WTC11 (cell line): ENCODE data around the gene CELA2A. TPM values are rescaled to one million over a fixed set of nuclear protein-coding genes. Genes with fewer than 3 reads are reported as not detected.

Experiments used
- ATAC-seq: fragments of 200-7000 bp; cut with Tn5 transposase; 2 replicates; pipeline ENCODE4 v1.10.0; 2021; ENCODE audit warnings: mild to moderate bottlenecking, moderate library complexity
- CTCF ChIA-PET: fragments of 300-600 bp; sonication (Branson Sonifier 250); formaldehyde crosslinking; loops from one replicate; lab custom pipeline; 2021; ENCODE audit warnings: antibody characterized with exemption; lab: Charles Lee
- POLR2A ChIA-PET: fragments of 350-600 bp; sonication (Branson Sonifier 250); formaldehyde crosslinking; loops from one replicate; lab custom pipeline; 2021; ENCODE audit warnings: antibody characterized with exemption; lab: Charles Lee
- DNase-seq: peaks from one replicate; pipeline ENCODE4 v3.0.0; 2021; ENCODE audit warnings: low spot score
- H3K27ac Mint-ChIP-seq: 2 replicates; pipeline ENCODE4 v1.8.0; 2021; ENCODE audit warnings: mixed read lengths
- H3K27me3 Mint-ChIP-seq: 2 replicates; pipeline ENCODE4 v1.8.0; 2021; ENCODE audit warnings: low read depth, mild to moderate bottlenecking, moderate library complexity, mixed read lengths
- H3K36me3 Mint-ChIP-seq: 2 replicates; pipeline ENCODE4 v1.8.0; 2021; ENCODE audit warnings: mixed read lengths
- H3K4me1 Mint-ChIP-seq: 2 replicates; pipeline ENCODE4 v1.8.0; 2022; ENCODE audit warnings: mixed read lengths
- H3K4me3 Mint-ChIP-seq: 2 replicates; pipeline ENCODE4 v1.8.0; 2021; ENCODE audit warnings: mild to moderate bottlenecking, moderate library complexity, mixed read lengths
- H3K9me3 Mint-ChIP-seq: 2 replicates; pipeline ENCODE4 v1.8.0; 2021; ENCODE audit warnings: mixed read lengths
- CREB1 ChIP-seq: sonication (generic); formaldehyde crosslinking; IDR thresholded peaks from 2 replicates; pipeline ENCODE4 v1.8.0; 2023; ENCODE audit warnings: mild to moderate bottlenecking, missing genetic modification reagents
- EMX1 ChIP-seq: fragments of 250-450 bp; sonication (Bioruptor Pico); IDR thresholded peaks from 2 replicates; pipeline ENCODE4 v1.8.0; 2021; ENCODE audit warnings: mild to moderate bottlenecking
- GTF2I ChIP-seq: fragments of 250-450 bp; sonication (Bioruptor Pico); conservative IDR thresholded peaks from 2 replicates; pipeline ENCODE4 v1.4.0; 2021; ENCODE audit warnings: mild to moderate bottlenecking
- JUN ChIP-seq: sonication (generic); formaldehyde crosslinking; IDR thresholded peaks from 2 replicates; pipeline ENCODE4 v1.8.0; 2023; ENCODE audit warnings: mild to moderate bottlenecking, missing genetic modification reagents
- MAX ChIP-seq: sonication (generic); formaldehyde crosslinking; IDR thresholded peaks from 2 replicates; pipeline ENCODE4 v1.8.0; 2022; ENCODE audit warnings: mild to moderate bottlenecking, missing genetic modification reagents
- NR1H2 ChIP-seq: sonication (generic); formaldehyde crosslinking; IDR thresholded peaks from 2 replicates; pipeline ENCODE4 v1.9.0; 2021; ENCODE audit warnings: mild to moderate bottlenecking, moderate library complexity, missing genetic modification reagents
- NR2C2 ChIP-seq: sonication (generic); formaldehyde crosslinking; IDR thresholded peaks from 2 replicates; pipeline ENCODE4 v1.8.0; 2022; ENCODE audit warnings: mild to moderate bottlenecking, missing genetic modification reagents
- NR3C1 ChIP-seq: sonication (generic); formaldehyde crosslinking; conservative IDR thresholded peaks from 2 replicates; pipeline ENCODE4 v1.8.1; 2023; ENCODE audit warnings: low read depth, mild to moderate bottlenecking, missing genetic modification reagents
- SMAD3 ChIP-seq: sonication (generic); formaldehyde crosslinking; IDR thresholded peaks from 2 replicates; pipeline ENCODE4 v1.8.0; 2022; ENCODE audit warnings: missing genetic modification reagents, mild to moderate bottlenecking, borderline replicate concordance
- SMAD4 ChIP-seq: sonication (generic); formaldehyde crosslinking; IDR thresholded peaks from 2 replicates; pipeline ENCODE4 v1.8.0; 2022; ENCODE audit warnings: mild to moderate bottlenecking, missing genetic modification reagents
- TEAD1 ChIP-seq: sonication (generic); formaldehyde crosslinking; IDR thresholded peaks from 2 replicates; pipeline ENCODE4 v1.8.0; 2022; ENCODE audit warnings: mild to moderate bottlenecking, missing genetic modification reagents
- ZNF138 ChIP-seq: sonication (generic); formaldehyde crosslinking; conservative IDR thresholded peaks from 2 replicates; pipeline ENCODE4 v1.8.1; 2022; ENCODE audit warnings: mild to moderate bottlenecking, moderate library complexity, missing genetic modification reagents
- ZNF425 ChIP-seq: fragments of 250-450 bp; sonication (Bioruptor Pico); conservative IDR thresholded peaks from 2 replicates; pipeline ENCODE4 v1.9.0; 2021; ENCODE audit warnings: mild to moderate bottlenecking
- total RNA-seq: library from RNA; stranded (reverse); gene quantifications from 3 replicates; pipeline ENCODE4 v1.2.3, GENCODE V29; 2021
- TF ChIP-seq, protein P1 (sequence below): sonication (generic); formaldehyde crosslinking; IDR thresholded peaks from 2 replicates; pipeline ENCODE4 v1.8.1; 2023; ENCODE audit warnings: mild to moderate bottlenecking, missing genetic modification reagents, borderline replicate concordance
- TF ChIP-seq, protein P2 (sequence below): fragments of 250-450 bp; sonication (Bioruptor Pico); IDR thresholded peaks from 2 replicates; pipeline ENCODE4 v2.1.2; 2022; ENCODE audit warnings: mild to moderate bottlenecking, moderate library complexity
- TF ChIP-seq, protein P3 (sequence below): sonication (generic); formaldehyde crosslinking; IDR thresholded peaks from 2 replicates; pipeline ENCODE4 v1.8.0; 2022; ENCODE audit warnings: missing genetic modification reagents
- TF ChIP-seq, protein P4 (sequence below): fragments of 200-600 bp; IDR thresholded peaks from 2 replicates; pipeline ENCODE4 v1.8.0; 2022; ENCODE audit warnings: antibody characterized with exemption

Gene CELA2A
- total RNA-seq, 1 experiment from 2014 or later: 0.83 TPM

DNA sequence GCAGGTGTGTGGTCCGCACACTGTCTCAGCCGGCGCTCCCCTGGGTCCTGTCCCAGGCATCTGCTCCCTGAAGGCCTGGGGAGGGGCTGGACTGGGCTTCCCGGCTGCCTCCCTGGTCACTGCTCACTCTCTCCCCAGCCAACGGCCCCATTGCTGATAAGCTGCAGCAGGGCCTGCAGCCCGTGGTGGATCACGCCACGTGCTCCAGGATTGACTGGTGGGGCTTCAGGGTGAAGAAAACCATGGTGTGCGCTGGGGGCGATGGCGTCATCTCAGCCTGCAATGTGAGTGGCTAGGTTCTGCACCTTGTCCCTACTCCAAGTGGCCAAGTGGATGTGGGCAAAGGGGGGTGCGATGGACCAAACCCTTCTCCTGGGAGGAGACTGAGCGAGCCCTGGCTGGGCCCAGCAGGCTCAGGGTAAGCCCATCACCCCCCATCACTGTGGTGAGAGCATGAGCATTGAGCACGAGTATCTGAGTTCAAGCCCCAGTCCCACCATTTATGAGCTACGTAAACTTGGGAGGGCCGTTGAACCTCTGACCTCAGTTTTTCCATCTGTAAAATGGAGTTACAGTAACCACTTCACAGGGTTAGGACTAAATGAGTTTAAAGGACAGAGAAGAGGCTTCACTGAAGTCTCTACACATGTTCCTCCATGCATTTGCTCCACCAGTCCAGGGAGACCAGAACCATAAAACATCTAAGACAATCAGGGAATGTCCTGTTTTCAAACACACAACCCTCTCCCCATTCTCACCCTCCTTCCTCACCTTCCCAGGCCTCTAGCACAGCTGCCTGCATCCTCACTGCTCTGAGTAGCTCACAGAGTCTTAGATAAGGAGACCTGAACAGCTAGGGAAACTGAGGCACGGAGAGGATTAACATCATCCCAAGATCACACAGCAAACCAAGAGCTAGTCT is 11.8 kb upstream of the CELA2A start:
- CTCF ChIA-PET: interaction anchor here (1.2 to 5.0 kb wide), 2 partner anchors 13 to 121 kb away, joined by 5 to 20 read pairs; no protein-coding TSS in a partner anchor
- TF ChIP-seq NR3C1 (CRISPR knock-in tag) (no peak), JUN (CRISPR knock-in tag) (no peak), NR2C2 (no peak), ZNF138 (CRISPR knock-in tag) (no peak), CREB1 (no peak), EMX1 (no peak), NR1H2 (CRISPR knock-in tag) (no peak), SMAD4 (CRISPR knock-in tag) (no peak)
- TF ChIP-seq, protein P1, sequence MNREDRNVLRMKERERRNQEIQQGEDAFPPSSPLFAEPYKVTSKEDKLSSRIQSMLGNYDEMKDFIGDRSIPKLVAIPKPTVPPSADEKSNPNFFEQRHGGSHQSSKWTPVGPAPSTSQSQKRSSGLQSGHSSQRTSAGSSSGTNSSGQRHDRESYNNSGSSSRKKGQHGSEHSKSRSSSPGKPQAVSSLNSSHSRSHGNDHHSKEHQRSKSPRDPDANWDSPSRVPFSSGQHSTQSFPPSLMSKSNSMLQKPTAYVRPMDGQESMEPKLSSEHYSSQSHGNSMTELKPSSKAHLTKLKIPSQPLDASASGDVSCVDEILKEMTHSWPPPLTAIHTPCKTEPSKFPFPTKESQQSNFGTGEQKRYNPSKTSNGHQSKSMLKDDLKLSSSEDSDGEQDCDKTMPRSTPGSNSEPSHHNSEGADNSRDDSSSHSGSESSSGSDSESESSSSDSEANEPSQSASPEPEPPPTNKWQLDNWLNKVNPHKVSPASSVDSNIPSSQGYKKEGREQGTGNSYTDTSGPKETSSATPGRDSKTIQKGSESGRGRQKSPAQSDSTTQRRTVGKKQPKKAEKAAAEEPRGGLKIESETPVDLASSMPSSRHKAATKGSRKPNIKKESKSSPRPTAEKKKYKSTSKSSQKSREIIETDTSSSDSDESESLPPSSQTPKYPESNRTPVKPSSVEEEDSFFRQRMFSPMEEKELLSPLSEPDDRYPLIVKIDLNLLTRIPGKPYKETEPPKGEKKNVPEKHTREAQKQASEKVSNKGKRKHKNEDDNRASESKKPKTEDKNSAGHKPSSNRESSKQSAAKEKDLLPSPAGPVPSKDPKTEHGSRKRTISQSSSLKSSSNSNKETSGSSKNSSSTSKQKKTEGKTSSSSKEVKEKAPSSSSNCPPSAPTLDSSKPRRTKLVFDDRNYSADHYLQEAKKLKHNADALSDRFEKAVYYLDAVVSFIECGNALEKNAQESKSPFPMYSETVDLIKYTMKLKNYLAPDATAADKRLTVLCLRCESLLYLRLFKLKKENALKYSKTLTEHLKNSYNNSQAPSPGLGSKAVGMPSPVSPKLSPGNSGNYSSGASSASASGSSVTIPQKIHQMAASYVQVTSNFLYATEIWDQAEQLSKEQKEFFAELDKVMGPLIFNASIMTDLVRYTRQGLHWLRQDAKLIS: no peak
- TF ChIP-seq, protein P2, sequence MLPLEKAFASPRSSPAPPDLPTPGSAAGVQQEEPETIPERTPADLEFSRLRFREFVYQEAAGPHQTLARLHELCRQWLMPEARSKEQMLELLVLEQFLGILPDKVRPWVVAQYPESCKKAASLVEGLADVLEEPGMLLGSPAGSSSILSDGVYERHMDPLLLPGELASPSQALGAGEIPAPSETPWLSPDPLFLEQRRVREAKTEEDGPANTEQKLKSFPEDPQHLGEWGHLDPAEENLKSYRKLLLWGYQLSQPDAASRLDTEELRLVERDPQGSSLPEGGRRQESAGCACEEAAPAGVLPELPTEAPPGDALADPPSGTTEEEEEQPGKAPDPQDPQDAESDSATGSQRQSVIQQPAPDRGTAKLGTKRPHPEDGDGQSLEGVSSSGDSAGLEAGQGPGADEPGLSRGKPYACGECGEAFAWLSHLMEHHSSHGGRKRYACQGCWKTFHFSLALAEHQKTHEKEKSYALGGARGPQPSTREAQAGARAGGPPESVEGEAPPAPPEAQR (CRISPR knock-in tag): no peak
- TF ChIP-seq, all 79 proteins: peak for 0
- DNase-seq: no peak
- H3K27me3 Mint-ChIP-seq: 0 out of 2 replicates have a peak, but pooled peaks cover 4% of the 10 kb centered on the region
- POLR2A ChIA-PET: no interaction called here
- no peaks in the 10 kb centered on the region for H3K36me3 Mint-ChIP-seq
- H3K9me3 Mint-ChIP-seq: 0 out of 2 replicates have a peak, but pooled peaks cover 4% of the 10 kb centered on the region
- no peak for ATAC-seq
- no peaks in the 10 kb centered on the region for H3K4me1 Mint-ChIP-seq
- H3K27ac Mint-ChIP-seq: no peak overlapping the region
- H3K4me3 Mint-ChIP-seq: no peak overlapping the region

DNA sequence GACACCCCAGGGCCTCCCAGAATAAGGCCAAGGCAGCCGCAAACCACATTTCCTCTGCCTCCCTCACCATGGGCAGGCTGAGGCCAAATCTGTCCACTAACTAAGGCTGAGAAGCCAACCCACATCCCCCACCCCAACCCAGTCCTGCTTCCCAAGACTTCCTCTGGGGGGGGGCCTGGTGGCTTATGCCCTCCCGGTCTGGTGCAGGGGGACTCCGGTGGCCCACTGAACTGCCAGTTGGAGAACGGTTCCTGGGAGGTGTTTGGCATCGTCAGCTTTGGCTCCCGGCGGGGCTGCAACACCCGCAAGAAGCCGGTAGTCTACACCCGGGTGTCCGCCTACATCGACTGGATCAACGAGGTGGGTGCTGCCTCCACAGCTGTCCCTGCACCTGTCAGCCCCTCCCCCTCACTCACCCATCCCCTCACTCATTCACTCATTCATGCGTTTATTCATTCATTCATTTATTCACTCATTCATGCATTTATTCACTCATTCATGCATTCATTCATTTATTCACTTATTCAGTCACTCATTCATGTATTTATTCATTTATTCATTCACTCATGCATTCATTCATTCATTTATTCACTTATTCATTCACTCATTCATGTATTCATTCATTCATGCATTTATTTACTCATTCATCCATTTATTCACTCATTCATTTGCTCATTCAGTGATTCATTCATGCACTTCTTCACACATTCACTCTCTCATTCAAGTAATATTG is 11.0 kb upstream of the CELA2A start:
- 0 out of 2 replicates have a peak, but pooled peaks cover 4% of the 10 kb centered on the region for H3K9me3 Mint-ChIP-seq
- TF ChIP-seq GTF2I (CRISPR knock-in tag): no peak
- TF ChIP-seq SMAD3: no peak
- no peak for TF ChIP-seq ZNF425 (CRISPR knock-in tag)
- TF ChIP-seq, protein P3, sequence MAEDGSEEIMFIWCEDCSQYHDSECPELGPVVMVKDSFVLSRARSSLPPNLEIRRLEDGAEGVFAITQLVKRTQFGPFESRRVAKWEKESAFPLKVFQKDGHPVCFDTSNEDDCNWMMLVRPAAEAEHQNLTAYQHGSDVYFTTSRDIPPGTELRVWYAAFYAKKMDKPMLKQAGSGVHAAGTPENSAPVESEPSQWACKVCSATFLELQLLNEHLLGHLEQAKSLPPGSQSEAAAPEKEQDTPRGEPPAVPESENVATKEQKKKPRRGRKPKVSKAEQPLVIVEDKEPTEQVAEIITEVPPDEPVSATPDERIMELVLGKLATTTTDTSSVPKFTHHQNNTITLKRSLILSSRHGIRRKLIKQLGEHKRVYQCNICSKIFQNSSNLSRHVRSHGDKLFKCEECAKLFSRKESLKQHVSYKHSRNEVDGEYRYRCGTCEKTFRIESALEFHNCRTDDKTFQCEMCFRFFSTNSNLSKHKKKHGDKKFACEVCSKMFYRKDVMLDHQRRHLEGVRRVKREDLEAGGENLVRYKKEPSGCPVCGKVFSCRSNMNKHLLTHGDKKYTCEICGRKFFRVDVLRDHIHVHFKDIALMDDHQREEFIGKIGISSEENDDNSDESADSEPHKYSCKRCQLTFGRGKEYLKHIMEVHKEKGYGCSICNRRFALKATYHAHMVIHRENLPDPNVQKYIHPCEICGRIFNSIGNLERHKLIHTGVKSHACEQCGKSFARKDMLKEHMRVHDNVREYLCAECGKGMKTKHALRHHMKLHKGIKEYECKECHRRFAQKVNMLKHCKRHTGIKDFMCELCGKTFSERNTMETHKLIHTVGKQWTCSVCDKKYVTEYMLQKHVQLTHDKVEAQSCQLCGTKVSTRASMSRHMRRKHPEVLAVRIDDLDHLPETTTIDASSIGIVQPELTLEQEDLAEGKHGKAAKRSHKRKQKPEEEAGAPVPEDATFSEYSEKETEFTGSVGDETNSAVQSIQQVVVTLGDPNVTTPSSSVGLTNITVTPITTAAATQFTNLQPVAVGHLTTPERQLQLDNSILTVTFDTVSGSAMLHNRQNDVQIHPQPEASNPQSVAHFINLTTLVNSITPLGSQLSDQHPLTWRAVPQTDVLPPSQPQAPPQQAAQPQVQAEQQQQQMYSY: no peak
- TF ChIP-seq, protein P4, sequence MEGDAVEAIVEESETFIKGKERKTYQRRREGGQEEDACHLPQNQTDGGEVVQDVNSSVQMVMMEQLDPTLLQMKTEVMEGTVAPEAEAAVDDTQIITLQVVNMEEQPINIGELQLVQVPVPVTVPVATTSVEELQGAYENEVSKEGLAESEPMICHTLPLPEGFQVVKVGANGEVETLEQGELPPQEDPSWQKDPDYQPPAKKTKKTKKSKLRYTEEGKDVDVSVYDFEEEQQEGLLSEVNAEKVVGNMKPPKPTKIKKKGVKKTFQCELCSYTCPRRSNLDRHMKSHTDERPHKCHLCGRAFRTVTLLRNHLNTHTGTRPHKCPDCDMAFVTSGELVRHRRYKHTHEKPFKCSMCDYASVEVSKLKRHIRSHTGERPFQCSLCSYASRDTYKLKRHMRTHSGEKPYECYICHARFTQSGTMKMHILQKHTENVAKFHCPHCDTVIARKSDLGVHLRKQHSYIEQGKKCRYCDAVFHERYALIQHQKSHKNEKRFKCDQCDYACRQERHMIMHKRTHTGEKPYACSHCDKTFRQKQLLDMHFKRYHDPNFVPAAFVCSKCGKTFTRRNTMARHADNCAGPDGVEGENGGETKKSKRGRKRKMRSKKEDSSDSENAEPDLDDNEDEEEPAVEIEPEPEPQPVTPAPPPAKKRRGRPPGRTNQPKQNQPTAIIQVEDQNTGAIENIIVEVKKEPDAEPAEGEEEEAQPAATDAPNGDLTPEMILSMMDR: no peak
- TF ChIP-seq EMX1: no peak
- TF ChIP-seq TEAD1: no peak
- no peak for TF ChIP-seq MAX (CRISPR knock-in tag)
- TF ChIP-seq, all 79 proteins: peak for 0
- Mint-ChIP-seq H3K36me3 (no peaks in the 10 kb centered on the region), H3K4me3 (no peak overlapping the region), H3K4me1 (no peaks in the 10 kb centered on the region), H3K27me3 (0 out of 2 replicates have a peak, but pooled peaks cover 4% of the 10 kb centered on the region), H3K27ac (no peak overlapping the region)
- POLR2A ChIA-PET: no interaction called here
- DNase-seq: no peak
- CTCF ChIA-PET: interaction anchor here (1.2 to 5.0 kb wide), 2 partner anchors 14 to 122 kb away, joined by 5 to 20 read pairs; no protein-coding TSS in a partner anchor
- no peak for ATAC-seq
